ENCODE data around the gene TTLL3.

GRCh38 chr3:9783954-9784353 is 26.1 kb upstream of the TTLL3 start:
- TF ChIP-seq CTCF (IDR thresholded peaks at IDR 0.05) (no peak), POLR2A (IDR thresholded peaks at IDR 0.05) (no peak)
